Medulla oblongata (tissue), 1 donor: Measurements from ENCODE around the gene NSUN4.
"Not testable (repeated sequence)": the region's sequence is repeated elsewhere in the genome, so short reads cannot be mapped to it uniquely, and the experiment has no call there.

Experiments used
- DNase-seq: peaks from one replicate; pipeline ENCODE4 v3.0.0-alpha.2; 2015; ENCODE audit errors: extremely low spot score

NSUN4 gene

GRCh38 chr1:46365796-46366195 lies 25.2 kb downstream of the NSUN4 start:
- not testable (repeated sequence) for DNase-seq

- no peak for DNase-seq
Measured at GRCh38 chr1:46367072-46367471, 26.5 kb downstream of the NSUN4 start.

- not testable (repeated sequence) for DNase-seq
Measured at GRCh38 chr1:46367701-46368100, 27.1 kb downstream of the NSUN4 start.

- no peak for DNase-seq
Measured at GRCh38 chr1:46368791-46369190, 28.2 kb downstream of the NSUN4 start.

- no peak for DNase-seq
Measured at GRCh38 chr1:46369542-46370213, 29.1 kb downstream of the NSUN4 start.

- DNase-seq = no peak
Measured at GRCh38 chr1:46370214-46370633, 29.6 kb downstream of the NSUN4 start.

GRCh38 chr1:46372431-46372830 lies 31.8 kb downstream of the NSUN4 start:
- no peak for DNase-seq

GRCh38 chr1:46379996-46380395 lies 39.4 kb downstream of the NSUN4 start:
- DNase-seq = no peak

GRCh38 chr1:46380508-46380907 lies 39.9 kb downstream of the NSUN4 start:
- DNase-seq = no peak

GRCh38 chr1:46393510-46393909 lies 52.9 kb downstream of the NSUN4 start:
- no peak for DNase-seq

- DNase-seq = peak; percentile 57
Measured at GRCh38 chr1:46394108-46394871, 53.7 kb downstream of the NSUN4 start, which contains the start of gene FAAH. Gene FAAH, plus strand, starts transcription at chr1:46394317. Its CDS starts 32 bp downstream, at chr1:46394349.

GRCh38 chr1:46394872-46395465 lies 54.4 kb downstream of the NSUN4 start:
- DNase-seq = peak; percentile 52

- DNase-seq = no peak
Measured at GRCh38 chr1:46396441-46397398, 56.1 kb downstream of the NSUN4 start.

- DNase-seq = no peak
Measured at GRCh38 chr1:46399307-46399706, 58.7 kb downstream of the NSUN4 start.

GRCh38 chr1:46400421-46400820 lies 59.8 kb downstream of the NSUN4 start:
- DNase-seq = no peak

- no peak for DNase-seq
Measured at GRCh38 chr1:46401154-46401913, 60.7 kb downstream of the NSUN4 start.

GRCh38 chr1:46401964-46402626 lies 61.5 kb downstream of the NSUN4 start:
- peak; percentile 96 for DNase-seq

- DNase-seq = no peak
Measured at GRCh38 chr1:46403916-46404315, 63.3 kb downstream of the NSUN4 start.

- no peak for DNase-seq
Measured at GRCh38 chr1:46404482-46405196, 64.0 kb downstream of the NSUN4 start.

- no peak for DNase-seq
Measured at GRCh38 chr1:46405197-46405555, 64.6 kb downstream of the NSUN4 start.
